B cell (primary cell): Measurements from ENCODE around the gene SAMD4A. TPM values are rescaled to one million over a fixed set of nuclear protein-coding genes. Genes with fewer than 3 reads are reported as not detected.

Experiments
- ATAC-seq: fragments of 200-7000 bp; cut with Tn5 transposase; one replicate; pipeline ENCODE4 v1.10.0; 2021; ENCODE audit warnings: low read depth, mild to moderate bottlenecking, moderate number of reproducible peaks, moderate library complexity
- CTCF ChIA-PET: fragments of 350-600 bp; sonication (Branson Sonifier 250); formaldehyde crosslinking; loops from one replicate; lab custom pipeline; 2021; ENCODE audit warnings: antibody characterized with exemption, inconsistent platforms; lab: Charles Lee
- POLR2A ChIA-PET: fragments of 350-600 bp; sonication (Branson Sonifier 250); formaldehyde crosslinking; loops from one replicate; lab custom pipeline; 2021; ENCODE audit warnings: antibody characterized with exemption; lab: Charles Lee
- DNase-seq: peaks from one replicate; pipeline ENCODE4 v3.0.0; 2013
- H2AFZ ChIP-seq: 2 replicates; pipeline ENCODE4 v1.6.1; 2012; ENCODE audit warnings: mild to moderate bottlenecking, low read depth, low read length; ENCODE audit not compliant: insufficient read depth, poor library complexity, severe bottlenecking
- H3K27ac ChIP-seq, 2 donors: 1 replicate in 1 of 2; 2 replicates in 1 of 2; pipeline ENCODE4 v1.5.1; 2012 to 2013; ENCODE audit warnings: low read length in 2 of 2, mild to moderate bottlenecking in 2 of 2, moderate library complexity in 1 of 2
- H3K27me3 ChIP-seq, 4 experiments: fragments of 200-600 bp in 1 of 4; sonication (generic) in 1 of 4; replicated peaks in 1 of 4; 1 replicate in 2 of 4; 2 replicates in 2 of 4; pipeline versions ENCODE4 v1.6.1 to v1.7.0; 2013 to 2016; ENCODE audit warnings: low read length in 3 of 4, mild to moderate bottlenecking in 2 of 4, mixed read lengths in 1 of 4, moderate library complexity in 1 of 4; ENCODE audit not compliant: insufficient read depth in 4 of 4, control insufficient read depth in 3 of 4; ENCODE audit errors: control extremely low read depth in 1 of 4
- H3K36me3 ChIP-seq, 2 experiments: replicated peaks in 1 of 2; 1 replicate in 1 of 2; 2 replicates in 1 of 2; pipeline versions ENCODE4 v1.6.1 to v1.7.1; 2013; ENCODE audit warnings: low read length in 1 of 2; ENCODE audit not compliant: insufficient read depth in 2 of 2, control insufficient read depth in 1 of 2; ENCODE audit errors: control extremely low read depth in 1 of 2, extremely low read depth in 1 of 2
- H3K4me1 ChIP-seq, 2 donors: fragments of 200-600 bp in 1 of 2; sonication (generic) in 1 of 2; 1 replicate in 1 of 2; 2 replicates in 1 of 2; pipeline versions ENCODE4 v1.5.1 to v1.6.1; 2013 to 2017; ENCODE audit warnings: low read length in 2 of 2; ENCODE audit not compliant: control insufficient read depth in 2 of 2, insufficient read depth in 2 of 2
- H3K4me2 ChIP-seq: replicated peaks from 2 replicates; pipeline ENCODE3; 2012; ENCODE audit warnings: mild to moderate bottlenecking, low read depth, low read length; ENCODE audit not compliant: poor library complexity, severe bottlenecking
- H3K4me3 ChIP-seq, 5 experiments: fragments of 200-600 bp in 1 of 5; sonication (generic) in 1 of 5; 1 replicate in 3 of 5; 2 replicates in 2 of 5; pipeline versions ENCODE4 v1.5.1 to v1.7.0; 2011 to 2016; ENCODE audit warnings: low read length in 4 of 5, mild to moderate bottlenecking in 4 of 5, low read depth in 2 of 5, control low read depth in 1 of 5, moderate library complexity in 1 of 5; ENCODE audit not compliant: insufficient read depth in 1 of 5; ENCODE audit errors: control extremely low read depth in 1 of 5, extremely low read depth in 1 of 5
- H3K79me2 ChIP-seq: fragments of 200-600 bp; sonication (generic); one replicate; pipeline ENCODE4 v1.6.0; 2016; ENCODE audit warnings: low read length; ENCODE audit not compliant: control insufficient read depth, insufficient read depth
- H3K9ac ChIP-seq: fragments of 200-600 bp; sonication (generic); 2 replicates; pipeline ENCODE4 v1.6.1; 2017; ENCODE audit warnings: mild to moderate bottlenecking, low read length, moderate library complexity
- H3K9me3 ChIP-seq, 3 donors: one replicate each; pipeline versions ENCODE4 v1.6.1 to v1.7.1; 2013; ENCODE audit warnings: low read length in 2 of 3; ENCODE audit not compliant: control insufficient read depth in 2 of 3, insufficient read depth in 1 of 3; ENCODE audit errors: control extremely low read depth in 1 of 3
- H4K20me1 ChIP-seq: 2 replicates; pipeline ENCODE4 v1.6.0; 2012; ENCODE audit warnings: mild to moderate bottlenecking, low read length; ENCODE audit not compliant: insufficient read depth, control insufficient read depth, poor library complexity, severe bottlenecking
- H3K27ac Mint-ChIP-seq: one replicate; pipeline ENCODE4 v1.8.0; 2021; ENCODE audit warnings: mixed read lengths
- H3K27me3 Mint-ChIP-seq: one replicate; pipeline ENCODE4 v1.8.0; 2021; ENCODE audit warnings: mixed read lengths
- H3K4me1 Mint-ChIP-seq: one replicate; pipeline ENCODE4 v1.8.0; 2021; ENCODE audit warnings: mixed read lengths
- H3K4me3 Mint-ChIP-seq: one replicate; pipeline ENCODE4 v1.8.0; 2021; ENCODE audit warnings: mixed read lengths
- H3K9me3 Mint-ChIP-seq: one replicate; pipeline ENCODE4 v1.8.0; 2022; ENCODE audit warnings: mixed read lengths; ENCODE audit not compliant: insufficient read depth
- EZH2 ChIP-seq: IDR thresholded peaks from 2 replicates; pipeline ENCODE4 v1.6.1; 2012; ENCODE audit warnings: borderline replicate concordance, low read depth, mild to moderate bottlenecking, moderate library complexity, low read length; ENCODE audit not compliant: insufficient read depth, poor library complexity, severe bottlenecking
- WGBS: methylation state at CpG from one replicate; pipeline ENCODE4 v1.1.5; 2013; ENCODE audit warnings: missing lambda C conversion rate; ENCODE audit not compliant: insufficient coverage; 5-methylcytosine and 5-hydroxymethylcytosine counted together
- intact Hi-C: fragments of 100-400 bp; cut with micrococcal nuclease; formaldehyde crosslinking; loops from one replicate; pipeline ENCODE4 v1.10.0; 2022
- polyA plus RNA-seq: library from polyadenylated mRNA; depleted of rRNA; stranded (reverse); fragments of >200 nt; gene quantifications from 2 replicates; pipeline ENCODE4 v1.2.3, GENCODE V29; 2012
- total RNA-seq, 2 donors: library from RNA; stranded (reverse); fragments of 120-200 nt in 1 of 2; gene quantifications; 1 replicate in 1 of 2; 2 replicates in 1 of 2; pipeline versions ENCODE4 v1.2.3 to v1.2.4, GENCODE V29; 2013 to 2022
- TF ChIP-seq, protein P1 (sequence below): fragments of 200-600 bp; IDR thresholded peaks from one replicate; pipeline ENCODE4 v1.8.0; 2022; ENCODE audit warnings: antibody characterized with exemption, mild to moderate bottlenecking

SAMD4A gene
- total and polyA plus RNA-seq, 2 donors (not counting 1 experiment from before 2014, with no cell fraction given) = 5.7 to 13.7 TPM

DNA sequence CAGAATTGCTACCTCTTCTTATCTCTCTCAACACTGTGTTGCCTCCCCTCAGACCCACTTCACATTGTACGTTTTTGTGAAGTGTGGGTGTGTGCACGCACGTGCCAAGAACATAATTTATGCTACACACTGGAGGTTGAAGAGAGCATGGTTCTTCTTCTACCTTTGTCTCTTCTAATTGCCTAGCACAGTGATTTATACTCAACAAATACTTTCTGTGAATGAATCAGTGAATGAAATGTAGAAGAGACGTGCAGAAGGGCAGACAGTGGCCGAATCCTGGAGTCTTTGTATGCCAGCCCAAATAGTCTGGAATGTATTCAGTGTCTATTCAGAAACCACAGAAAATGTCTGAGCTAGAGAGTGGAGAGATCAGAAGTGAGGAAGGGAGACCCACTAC, 4.6 kb upstream of the SAMD4A start:
- POLR2A ChIA-PET = no interaction called here
- Histone ChIP-seq H2AFZ (no peak overlapping the region), H3K4me1 (peaks cover 8 to 11% of the 10 kb centered on the region in 2 donors), H3K79me2 (no peaks in the 10 kb centered on the region), H3K4me3 (no peak overlapping the region), H3K27ac (no peak overlapping the region), H3K9me3 (no peaks in the 10 kb centered on the region), H3K27me3 (no peaks in the 10 kb centered on the region), H3K9ac (no peak overlapping the region), H4K20me1 (no peaks in the 10 kb centered on the region), H3K36me3 (no peaks in the 10 kb centered on the region), H3K4me2 (no peak overlapping the region)
- Mint-ChIP-seq H3K27ac (no peak overlapping the region), H3K4me1 (peaks cover 11% of the 10 kb centered on the region), H3K27me3 (peaks cover 3% of the 10 kb centered on the region), H3K9me3 (no peaks in the 10 kb centered on the region), H3K4me3 (no peak overlapping the region)
- DNase-seq (no peak), ATAC-seq (no peak)
- CTCF ChIA-PET = interaction anchor here (1.0 to 7.5 kb wide), 4 partner anchors 12 to 243 kb away, joined by 3 to 231 read pairs (median 46); no protein-coding TSS in a partner anchor
- intact Hi-C loops = loop anchor here (10.0 kb wide), 1 partner anchor 602 kb away; no protein-coding TSS in a partner anchor
- TF ChIP-seq EZH2 = no peak
- TF ChIP-seq, protein P1, sequence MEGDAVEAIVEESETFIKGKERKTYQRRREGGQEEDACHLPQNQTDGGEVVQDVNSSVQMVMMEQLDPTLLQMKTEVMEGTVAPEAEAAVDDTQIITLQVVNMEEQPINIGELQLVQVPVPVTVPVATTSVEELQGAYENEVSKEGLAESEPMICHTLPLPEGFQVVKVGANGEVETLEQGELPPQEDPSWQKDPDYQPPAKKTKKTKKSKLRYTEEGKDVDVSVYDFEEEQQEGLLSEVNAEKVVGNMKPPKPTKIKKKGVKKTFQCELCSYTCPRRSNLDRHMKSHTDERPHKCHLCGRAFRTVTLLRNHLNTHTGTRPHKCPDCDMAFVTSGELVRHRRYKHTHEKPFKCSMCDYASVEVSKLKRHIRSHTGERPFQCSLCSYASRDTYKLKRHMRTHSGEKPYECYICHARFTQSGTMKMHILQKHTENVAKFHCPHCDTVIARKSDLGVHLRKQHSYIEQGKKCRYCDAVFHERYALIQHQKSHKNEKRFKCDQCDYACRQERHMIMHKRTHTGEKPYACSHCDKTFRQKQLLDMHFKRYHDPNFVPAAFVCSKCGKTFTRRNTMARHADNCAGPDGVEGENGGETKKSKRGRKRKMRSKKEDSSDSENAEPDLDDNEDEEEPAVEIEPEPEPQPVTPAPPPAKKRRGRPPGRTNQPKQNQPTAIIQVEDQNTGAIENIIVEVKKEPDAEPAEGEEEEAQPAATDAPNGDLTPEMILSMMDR = no peak
- whole genome bisulfite sequencing = 75% methylated on average over 2 of the region's 5 CpGs

GRCh38 chr14:54564071-54564867, 2.7 kb upstream of the SAMD4A start:
- TF ChIP-seq EZH2 = no peak
- TF ChIP-seq, protein P1 = peak; percentile 94
- peak; percentile 73 for DNase-seq
- no peak for ATAC-seq
- H3K9ac ChIP-seq = peak overlapping the region; percentile 83
- peaks cover 3% of the 10 kb centered on the region for H3K27me3 Mint-ChIP-seq
- CTCF ChIA-PET = interaction anchor here (0.7 to 7.5 kb wide), 48 partner anchors 9 to 593 kb away, joined by 3 to 231 read pairs (median 4); partner anchors contain the start of genes CGRRF1 and GCH1
- WGBS = no CpG with 5 or more reads among the region's 9 CpGs
- H3K9me3 Mint-ChIP-seq = no peaks in the 10 kb centered on the region
- peak overlapping the region; percentile 72 to 84 for H3K27ac ChIP-seq
- H3K27ac Mint-ChIP-seq = peak overlapping the region; percentile 86
- H2AFZ ChIP-seq = peak overlapping the region; percentile 89
- peaks cover 21% of the 10 kb centered on the region for H3K4me1 Mint-ChIP-seq
- intact Hi-C loops = loop anchor here (1.0 to 10.0 kb wide), 8 partner anchors 55 to 601 kb away; partner anchors contain the start of genes CGRRF1 and MAPK1IP1L
- no peaks in the 10 kb centered on the region for H3K9me3 ChIP-seq
- peaks cover 18 to 21% of the 10 kb centered on the region in 2 donors for H3K4me1 ChIP-seq
- H3K27me3 ChIP-seq = no peaks in the 10 kb centered on the region
- POLR2A ChIA-PET = no interaction called here
- peak overlapping the region in 4 of 5 experiments; percentile 59 to 86 (median 78) for H3K4me3 ChIP-seq
- H4K20me1 ChIP-seq = peaks cover 6% of the 10 kb centered on the region
- H3K79me2 ChIP-seq = peaks cover 10% of the 10 kb centered on the region
- H3K4me2 ChIP-seq = peak overlapping the region; percentile 96
- peak overlapping the region; percentile 88 for H3K4me3 Mint-ChIP-seq
- no peaks in the 10 kb centered on the region for H3K36me3 ChIP-seq
